ENCODE data around the gene GNPTG. TPM values are rescaled to one million over a fixed set of nuclear protein-coding genes. Genes with fewer than 3 reads are reported as not detected.

Gene GNPTG
- total RNA-seq, 1 donor, result 26.3 TPM

GRCh38 chr16:1333854-1334700, 17.7 kb upstream of the GNPTG start:
- TF ChIP-seq CTCF (IDR thresholded peaks at IDR 0.05; ENCODE audit: insufficient read depth, low read depth, low read length), result no peak
- no peak for DNase-seq (ENCODE audit: low read depth)
- H3K4me3 ChIP-seq (ENCODE audit: low read depth, low read length), result peak overlapping the region; percentile 30

- no peak for TF ChIP-seq CTCF (IDR thresholded peaks at IDR 0.05; ENCODE audit: insufficient read depth, low read depth, low read length)
Observed at GRCh38 chr16:1334739-1335138, 17.0 kb upstream of the GNPTG start.

GRCh38 chr16:1335211-1335971, 16.3 kb upstream of the GNPTG start:
- H3K4me3 ChIP-seq (ENCODE audit: low read depth, low read length), result no peak overlapping the region
- no peak for TF ChIP-seq CTCF (IDR thresholded peaks at IDR 0.05; ENCODE audit: insufficient read depth, low read depth, low read length)
- DNase-seq (ENCODE audit: low read depth), result no peak

More at GRCh38 chr16:1334739-1335138, 17.0 kb upstream of the GNPTG start:
- no peak overlapping the region for H3K4me3 ChIP-seq (ENCODE audit: low read depth, low read length)
- no peak for DNase-seq (ENCODE audit: low read depth)

- no peak overlapping the region for H3K4me3 ChIP-seq (ENCODE audit: low read depth, low read length)
- no peak for DNase-seq (ENCODE audit: low read depth)
- TF ChIP-seq CTCF (IDR thresholded peaks at IDR 0.05; ENCODE audit: insufficient read depth, low read depth, low read length), result no peak
Observed at GRCh38 chr16:1335996-1336395, 15.7 kb upstream of the GNPTG start.

GRCh38 chr16:1336619-1337018, 15.1 kb upstream of the GNPTG start:
- H3K4me3 ChIP-seq (ENCODE audit: low read depth, low read length), result no peak overlapping the region
- no peak for TF ChIP-seq CTCF (IDR thresholded peaks at IDR 0.05; ENCODE audit: insufficient read depth, low read depth, low read length)
- no peak for DNase-seq (ENCODE audit: low read depth)

- no peak for TF ChIP-seq CTCF (IDR thresholded peaks at IDR 0.05; ENCODE audit: insufficient read depth, low read depth, low read length)
- no peak overlapping the region for H3K4me3 ChIP-seq (ENCODE audit: low read depth, low read length)
- no peak for DNase-seq (ENCODE audit: low read depth)
Observed at GRCh38 chr16:1337486-1337885, 14.2 kb upstream of the GNPTG start.
